ENCODE results near the gene MXD3.

Gene MXD3

DNA sequence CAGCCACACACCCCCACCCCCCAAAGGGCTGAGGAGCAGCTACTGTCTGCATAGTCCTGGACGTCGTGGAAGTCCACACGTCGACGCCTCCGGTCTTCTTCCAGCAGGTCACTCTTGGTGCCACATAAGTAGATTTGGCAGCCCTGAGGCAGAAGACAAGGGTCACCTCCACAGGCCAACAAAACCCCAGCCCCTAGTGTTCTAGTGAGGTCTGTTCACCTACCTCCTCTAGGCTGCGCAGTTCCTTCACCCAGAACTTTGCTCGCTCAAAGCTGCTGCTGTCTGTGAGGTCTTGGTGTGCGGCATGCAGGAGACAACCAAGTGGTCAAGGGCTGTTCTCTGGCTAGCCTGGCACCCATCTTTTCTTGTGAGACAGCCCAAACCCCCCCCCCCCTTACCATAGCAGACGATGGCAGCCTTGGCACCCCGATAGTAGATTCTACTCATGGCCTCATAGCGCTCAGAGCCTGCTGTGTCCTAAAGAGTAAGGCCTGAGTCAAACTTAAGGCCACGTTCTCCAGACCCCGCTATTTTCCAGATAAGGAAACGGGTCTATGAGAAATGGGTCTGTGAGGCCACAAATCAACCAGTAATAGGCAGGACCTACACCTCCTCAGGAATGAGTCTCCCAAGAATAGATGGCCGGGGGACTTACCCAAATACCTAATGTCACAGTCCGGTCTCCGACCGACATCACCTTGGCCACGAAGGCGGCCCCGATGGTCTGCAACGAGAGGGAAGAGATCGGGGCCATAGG lies 9.2 kb downstream of the MXD3 start:
- TF ChIP-seq EZH2 (optimal IDR thresholded peaks at IDR 0.05; ENCODE audit: low read depth, low read length) = no peak
- TF ChIP-seq, protein P1, sequence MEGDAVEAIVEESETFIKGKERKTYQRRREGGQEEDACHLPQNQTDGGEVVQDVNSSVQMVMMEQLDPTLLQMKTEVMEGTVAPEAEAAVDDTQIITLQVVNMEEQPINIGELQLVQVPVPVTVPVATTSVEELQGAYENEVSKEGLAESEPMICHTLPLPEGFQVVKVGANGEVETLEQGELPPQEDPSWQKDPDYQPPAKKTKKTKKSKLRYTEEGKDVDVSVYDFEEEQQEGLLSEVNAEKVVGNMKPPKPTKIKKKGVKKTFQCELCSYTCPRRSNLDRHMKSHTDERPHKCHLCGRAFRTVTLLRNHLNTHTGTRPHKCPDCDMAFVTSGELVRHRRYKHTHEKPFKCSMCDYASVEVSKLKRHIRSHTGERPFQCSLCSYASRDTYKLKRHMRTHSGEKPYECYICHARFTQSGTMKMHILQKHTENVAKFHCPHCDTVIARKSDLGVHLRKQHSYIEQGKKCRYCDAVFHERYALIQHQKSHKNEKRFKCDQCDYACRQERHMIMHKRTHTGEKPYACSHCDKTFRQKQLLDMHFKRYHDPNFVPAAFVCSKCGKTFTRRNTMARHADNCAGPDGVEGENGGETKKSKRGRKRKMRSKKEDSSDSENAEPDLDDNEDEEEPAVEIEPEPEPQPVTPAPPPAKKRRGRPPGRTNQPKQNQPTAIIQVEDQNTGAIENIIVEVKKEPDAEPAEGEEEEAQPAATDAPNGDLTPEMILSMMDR (IDR thresholded peaks at IDR 0.05; ENCODE audit: low read length) = peak; percentile 48
- H3K79me2 ChIP-seq (ENCODE audit: low read length) = peaks cover 66% of the 10 kb centered on the region
- H3K4me3 ChIP-seq (ENCODE audit: low read length) = peak overlapping the region; percentile 98
- H3K9ac ChIP-seq (ENCODE audit: low read length) = peak overlapping the region; percentile 99
- H3K9me3 ChIP-seq (replicated peaks; ENCODE audit: insufficient read depth, low read length) = no peaks in the 10 kb centered on the region
- peaks cover 47% of the 10 kb centered on the region for H3K4me1 ChIP-seq (ENCODE audit: low read length)
- H4K20me1 ChIP-seq (ENCODE audit: insufficient read depth, low read length) = 0 out of 2 replicates have a peak, but pooled peaks cover 7% of the 10 kb centered on the region
- no peaks in the 10 kb centered on the region for H3K36me3 ChIP-seq (replicated peaks; ENCODE audit: insufficient read depth, low read length)
- peak overlapping the region; percentile 93 for H3K27ac ChIP-seq (ENCODE audit: low read length)
- no peak overlapping the region for H2AFZ ChIP-seq (ENCODE audit: low read length)
- H3K9me2 ChIP-seq (replicated peaks; ENCODE audit: insufficient read depth, low read length) = no peaks in the 10 kb centered on the region
- peak overlapping the region; percentile 65 for H3K4me2 ChIP-seq (ENCODE audit: low read depth, low read length)
- H3F3A ChIP-seq (ENCODE audit: insufficient read depth, low read length) = peaks cover 76% of the 10 kb centered on the region
- DNase-seq = peak; percentile 81
- H3K27me3 ChIP-seq (replicated peaks; ENCODE audit: insufficient read depth, low read length) = no peaks in the 10 kb centered on the region

DNA sequence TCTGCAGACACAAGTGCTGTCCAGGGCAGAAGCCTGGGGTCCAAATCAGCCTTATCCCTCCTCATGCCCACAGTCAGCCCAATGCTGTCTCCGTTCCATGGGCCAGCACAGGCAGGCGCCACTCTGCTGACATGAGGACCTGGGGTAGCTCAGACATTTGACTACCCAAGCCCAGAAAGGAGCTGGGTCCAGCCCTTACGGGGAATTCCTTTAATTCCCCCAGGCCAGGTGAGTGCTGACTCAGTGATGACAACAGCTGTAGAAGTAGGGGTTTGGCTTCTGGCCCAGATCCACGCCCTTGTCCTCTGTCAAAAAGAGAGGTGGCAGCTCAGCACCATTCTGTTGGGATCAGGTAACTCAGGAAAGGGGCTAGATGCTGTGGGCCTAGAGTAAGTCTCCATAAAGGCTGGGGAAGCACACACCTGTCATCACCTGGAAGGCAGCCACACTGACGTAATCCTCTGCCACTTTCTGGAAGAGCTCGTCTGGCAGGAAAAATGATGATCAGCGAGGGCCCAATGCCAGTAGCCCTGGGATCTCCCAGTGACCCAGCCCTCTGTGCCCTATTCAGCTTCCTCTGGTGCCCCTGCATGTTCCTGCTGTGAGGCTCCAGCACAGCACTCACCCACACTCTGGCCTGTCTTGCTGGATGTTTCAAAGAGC lies 10.1 kb downstream of the MXD3 start:
- Histone ChIP-seq H3K4me3 (ENCODE audit: low read length) (peak overlapping the region; percentile 98), H3K9me2 (replicated peaks; ENCODE audit: insufficient read depth, low read length) (no peaks in the 10 kb centered on the region), H4K20me1 (ENCODE audit: insufficient read depth, low read length) (0 out of 2 replicates have a peak, but pooled peaks cover 7% of the 10 kb centered on the region), H3K4me2 (ENCODE audit: low read depth, low read length) (peak overlapping the region; percentile 65), H3K4me1 (ENCODE audit: low read length) (peaks cover 56% of the 10 kb centered on the region), H3K36me3 (replicated peaks; ENCODE audit: insufficient read depth, low read length) (no peaks in the 10 kb centered on the region), H3K27me3 (replicated peaks; ENCODE audit: insufficient read depth, low read length) (no peaks in the 10 kb centered on the region), H3K9ac (ENCODE audit: low read length) (peak overlapping the region; percentile 99), H2AFZ (ENCODE audit: low read length) (no peak overlapping the region), H3K27ac (ENCODE audit: low read length) (peak overlapping the region; percentile 93), H3F3A (ENCODE audit: insufficient read depth, low read length) (peaks cover 78% of the 10 kb centered on the region), H3K9me3 (replicated peaks; ENCODE audit: insufficient read depth, low read length) (no peaks in the 10 kb centered on the region), H3K79me2 (ENCODE audit: low read length) (peaks cover 57% of the 10 kb centered on the region)
- TF ChIP-seq EZH2 (optimal IDR thresholded peaks at IDR 0.05; ENCODE audit: low read depth, low read length) (no peak), EZH2phosphoT487 (IDR thresholded peaks at IDR 0.05; ENCODE audit: low read length) (no peak)
- TF ChIP-seq, protein P1 (IDR thresholded peaks at IDR 0.05; ENCODE audit: low read length) = no peak
- DNase-seq = peak; percentile 87

DNA sequence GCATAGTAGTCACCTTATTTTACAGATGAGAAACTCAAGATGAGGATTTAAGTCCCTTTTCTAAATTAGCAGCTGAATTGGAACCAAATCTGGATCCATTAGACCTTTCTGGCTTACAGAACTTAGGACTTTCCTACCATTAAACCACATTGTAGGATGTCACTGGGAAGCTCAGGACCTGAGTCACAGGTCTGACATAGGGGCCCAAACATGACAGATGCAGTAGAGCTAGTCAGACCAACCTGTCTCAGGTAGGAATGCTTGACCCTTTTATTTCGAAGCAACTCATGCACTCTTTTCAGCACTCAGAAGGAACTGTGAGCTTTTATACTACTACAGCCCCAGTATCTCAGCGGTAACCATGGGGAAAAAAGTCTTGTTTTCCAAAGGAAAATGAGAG lies 10.7 kb downstream of the MXD3 start:
- no peaks in the 10 kb centered on the region for H3K36me3 ChIP-seq (replicated peaks; ENCODE audit: insufficient read depth, low read length)
- peaks cover 80% of the 10 kb centered on the region for H3F3A ChIP-seq (ENCODE audit: insufficient read depth, low read length)
- no peak for DNase-seq
- no peaks in the 10 kb centered on the region for H3K9me3 ChIP-seq (replicated peaks; ENCODE audit: insufficient read depth, low read length)
- peaks cover 50% of the 10 kb centered on the region for H3K79me2 ChIP-seq (ENCODE audit: low read length)
- peaks cover 62% of the 10 kb centered on the region for H3K4me1 ChIP-seq (ENCODE audit: low read length)
- peak overlapping the region; percentile 93 for H3K27ac ChIP-seq (ENCODE audit: low read length)
- peak overlapping the region; percentile 99 for H3K9ac ChIP-seq (ENCODE audit: low read length)
- H3K9me2 ChIP-seq (replicated peaks; ENCODE audit: insufficient read depth, low read length) = no peaks in the 10 kb centered on the region
- TF ChIP-seq, protein P1 (IDR thresholded peaks at IDR 0.05; ENCODE audit: low read length) = no peak
- TF ChIP-seq EZH2 (optimal IDR thresholded peaks at IDR 0.05; ENCODE audit: low read depth, low read length) = no peak
- no peak for TF ChIP-seq EZH2phosphoT487 (IDR thresholded peaks at IDR 0.05; ENCODE audit: low read length)
- H4K20me1 ChIP-seq (ENCODE audit: insufficient read depth, low read length) = 0 out of 2 replicates have a peak, but pooled peaks cover 7% of the 10 kb centered on the region
- H3K4me3 ChIP-seq (ENCODE audit: low read length) = peak overlapping the region; percentile 98
- H3K27me3 ChIP-seq (replicated peaks; ENCODE audit: insufficient read depth, low read length) = no peaks in the 10 kb centered on the region
- H2AFZ ChIP-seq (ENCODE audit: low read length) = no peak overlapping the region
- peak overlapping the region; percentile 65 for H3K4me2 ChIP-seq (ENCODE audit: low read depth, low read length)

Measured in MM.1S (cell line).